Neuronal stem cell (in vitro differentiated cells): ENCODE data around the gene SPN.
"Not testable (repeated sequence)": the region's sequence is repeated elsewhere in the genome, so short reads cannot be mapped to it uniquely, and the experiment has no call there.

ENCODE experiments used
- DNase-seq: peaks from one replicate; pipeline ENCODE4 v3.0.0-alpha.2; 2013; ENCODE audit warnings: low spot score
- H2AFZ ChIP-seq: one replicate; pipeline ENCODE4 v1.6.1; 2013; ENCODE audit warnings: mild to moderate bottlenecking, low read length, inconsistent platforms
- H2AK5ac ChIP-seq: 2 replicates; pipeline ENCODE4 v1.6.1; 2013; ENCODE audit warnings: low read depth, mild to moderate bottlenecking, inconsistent platforms, low read length, moderate library complexity, mixed read lengths
- H2BK120ac ChIP-seq: 2 replicates; pipeline ENCODE4 v1.6.1; 2013; ENCODE audit warnings: low read depth, mild to moderate bottlenecking, inconsistent platforms, low read length, moderate library complexity, mixed read lengths
- H2BK12ac ChIP-seq: one replicate; pipeline ENCODE4 v1.6.1; 2013; ENCODE audit warnings: low read length, inconsistent platforms
- H2BK15ac ChIP-seq: 2 replicates; pipeline ENCODE4 v1.6.1; 2013; ENCODE audit warnings: mild to moderate bottlenecking, low read length, inconsistent platforms, mixed read lengths
- H2BK5ac ChIP-seq: one replicate; pipeline ENCODE4 v1.6.1; 2013; ENCODE audit warnings: inconsistent platforms, mild to moderate bottlenecking, low read length, moderate library complexity
- H3K14ac ChIP-seq: one replicate; pipeline ENCODE4 v1.6.1; 2013; ENCODE audit warnings: low read length, inconsistent platforms
- H3K18ac ChIP-seq: 2 replicates; pipeline ENCODE4 v1.6.1; 2013; ENCODE audit warnings: low read length, inconsistent platforms
- H3K23ac ChIP-seq: 2 replicates; pipeline ENCODE4 v1.6.1; 2013; ENCODE audit warnings: low read depth, mild to moderate bottlenecking, mixed read lengths, low read length, inconsistent platforms; ENCODE audit not compliant: poor library complexity
- H3K27ac ChIP-seq: replicated peaks from 3 replicates; pipeline ENCODE4 v1.5.1; 2013; ENCODE audit warnings: low read length, inconsistent platforms
- H3K27me3 ChIP-seq, 3 experiments: 2 replicates each; pipeline ENCODE4 v1.6.1; 2013; ENCODE audit warnings: low read length in 3 of 3, mild to moderate bottlenecking in 2 of 3, inconsistent platforms in 1 of 3, low read depth in 1 of 3, mixed read lengths in 1 of 3, moderate library complexity in 1 of 3; ENCODE audit not compliant: control insufficient read depth in 3 of 3, insufficient read depth in 3 of 3
- H3K36me3 ChIP-seq, 2 donors: replicated peaks in 1 of 2; 2 replicates each; pipeline ENCODE4 v1.6.1; 2013; ENCODE audit warnings: low read length in 2 of 2; ENCODE audit not compliant: control insufficient read depth in 2 of 2, insufficient read depth in 2 of 2
- H3K4ac ChIP-seq: 2 replicates; pipeline ENCODE4 v1.6.1; 2013; ENCODE audit warnings: inconsistent platforms, mild to moderate bottlenecking, low read length, moderate library complexity
- H3K4me1 ChIP-seq, 2 donors: 1 replicate in 1 of 2; 2 replicates in 1 of 2; pipeline ENCODE4 v1.6.1; 2013; ENCODE audit warnings: low read length in 2 of 2, low read depth in 1 of 2; ENCODE audit not compliant: control insufficient read depth in 2 of 2, insufficient read depth in 1 of 2
- H3K4me2 ChIP-seq: one replicate; pipeline ENCODE4 v1.6.1; 2013; ENCODE audit warnings: mild to moderate bottlenecking, low read length, inconsistent platforms; ENCODE audit not compliant: insufficient read depth, poor library complexity, severe bottlenecking
- H3K4me3 ChIP-seq, 2 donors: 2 replicates each; pipeline ENCODE4 v1.5.1; 2013; ENCODE audit warnings: low read length in 2 of 2, mild to moderate bottlenecking in 2 of 2, inconsistent platforms in 1 of 2, moderate library complexity in 1 of 2
- H3K79me1 ChIP-seq: one replicate; pipeline ENCODE4 v1.6.1; 2013; ENCODE audit warnings: low read depth, mild to moderate bottlenecking, inconsistent platforms, low read length, moderate library complexity
- H3K9ac ChIP-seq: one replicate; pipeline ENCODE4 v1.6.1; 2013; ENCODE audit warnings: mild to moderate bottlenecking, low read depth, low read length, inconsistent platforms; ENCODE audit not compliant: poor library complexity
- H3K9me3 ChIP-seq, 2 donors: replicated peaks in 1 of 2; 2 replicates each; pipeline versions ENCODE3 to v1.6.1; 2013; ENCODE audit warnings: low read length in 2 of 2, mild to moderate bottlenecking in 2 of 2, inconsistent platforms in 1 of 2, low read depth in 1 of 2, mixed read lengths in 1 of 2, moderate library complexity in 1 of 2; ENCODE audit not compliant: control insufficient read depth in 2 of 2, insufficient read depth in 1 of 2
- H4K8ac ChIP-seq: one replicate; pipeline ENCODE4 v1.6.1; 2013; ENCODE audit warnings: low read depth, mild to moderate bottlenecking, inconsistent platforms, low read length, moderate library complexity
- H4K91ac ChIP-seq: one replicate; pipeline ENCODE4 v1.6.1; 2013; ENCODE audit warnings: low read length, low read depth, mild to moderate bottlenecking, inconsistent platforms; ENCODE audit not compliant: poor library complexity
- WGBS, 2 donors: extraction: QIAGEN DNeasy Blood & Tissue Kit; methylation state at CpG; one replicate each; pipeline ENCODE4 v1.1.7; 2013; ENCODE audit warnings: missing lambda C conversion rate in 2 of 2, mixed read lengths in 1 of 2; ENCODE audit not compliant: insufficient read length in 2 of 2, insufficient replicate concordance in 1 of 2; ENCODE audit errors: extremely low coverage in 2 of 2; 5-methylcytosine and 5-hydroxymethylcytosine counted together

The SPN gene

DNA sequence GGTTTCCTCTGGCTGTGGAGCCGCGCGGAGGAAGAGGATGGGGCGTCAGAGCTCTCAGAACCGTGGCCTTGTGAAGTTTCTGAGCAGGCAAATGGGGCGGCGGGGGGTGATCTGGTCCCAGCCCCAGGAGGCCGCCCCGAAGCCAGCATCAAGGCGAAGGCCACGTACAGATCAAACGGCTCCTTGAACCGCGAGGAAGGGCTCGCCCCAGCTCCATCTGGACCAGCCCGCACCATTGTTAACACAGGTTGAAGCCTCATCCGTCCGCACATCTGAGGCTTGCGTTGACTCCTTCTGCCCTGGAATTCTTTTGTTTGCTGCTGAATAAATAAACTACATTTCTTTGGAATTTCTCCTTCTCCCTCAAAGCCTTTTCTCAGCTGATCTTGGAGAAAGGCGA, 31.4 kb upstream of the SPN start:
- not testable (repeated sequence) for H4K8ac ChIP-seq, H2BK5ac ChIP-seq, H3K9ac ChIP-seq, H3K4me3 ChIP-seq, H3K9me3 ChIP-seq, DNase-seq, H3K36me3 ChIP-seq, H3K27ac ChIP-seq, H3K27me3 ChIP-seq, H3K23ac ChIP-seq, H2BK15ac ChIP-seq, H4K91ac ChIP-seq, H2BK12ac ChIP-seq, H3K4me1 ChIP-seq, H2BK120ac ChIP-seq, H2AK5ac ChIP-seq, H3K4me2 ChIP-seq, H3K4ac ChIP-seq, H3K79me1 ChIP-seq, H3K14ac ChIP-seq
- Histone ChIP-seq H2AFZ (peak overlapping the region; percentile 29), H3K18ac (peak overlapping the region; percentile 83)
- no CpG with 5 or more reads among the region's 20 CpGs for WGBS, 2 donors

DNA sequence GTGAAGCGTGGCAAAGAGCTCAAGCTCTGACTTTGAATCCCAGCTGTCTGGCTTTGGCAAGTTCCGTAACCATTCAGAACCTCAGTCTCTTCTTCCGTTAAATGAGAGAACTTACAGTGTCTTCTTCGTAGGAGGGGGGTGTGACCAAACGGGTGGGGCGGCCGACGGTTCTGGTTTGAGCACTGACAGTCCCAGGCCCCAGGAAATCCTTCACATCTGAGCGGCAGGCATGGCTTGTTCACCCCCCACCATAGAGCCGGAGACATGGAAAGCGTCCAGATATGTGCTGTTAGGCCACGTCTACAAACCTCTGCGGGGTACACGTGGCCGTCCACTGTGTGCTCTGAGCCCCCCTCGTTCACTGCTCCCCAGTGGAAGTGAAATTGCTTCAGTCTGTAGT, 27.1 kb upstream of the SPN start:
- DNase-seq, H3K4me3 ChIP-seq, H3K27ac ChIP-seq, H2AFZ ChIP-seq, H4K8ac ChIP-seq, H3K23ac ChIP-seq, H2BK5ac ChIP-seq, H3K9me3 ChIP-seq, H2AK5ac ChIP-seq, H3K4me1 ChIP-seq, H3K36me3 ChIP-seq, H3K14ac ChIP-seq, H4K91ac ChIP-seq, H2BK15ac ChIP-seq, H2BK120ac ChIP-seq, H3K9ac ChIP-seq, H3K79me1 ChIP-seq, H3K18ac ChIP-seq, H3K27me3 ChIP-seq, H3K4me2 ChIP-seq, H2BK12ac ChIP-seq, H3K4ac ChIP-seq: not testable (repeated sequence)
- WGBS, 2 donors = no CpG with 5 or more reads among the region's 16 CpGs

DNA sequence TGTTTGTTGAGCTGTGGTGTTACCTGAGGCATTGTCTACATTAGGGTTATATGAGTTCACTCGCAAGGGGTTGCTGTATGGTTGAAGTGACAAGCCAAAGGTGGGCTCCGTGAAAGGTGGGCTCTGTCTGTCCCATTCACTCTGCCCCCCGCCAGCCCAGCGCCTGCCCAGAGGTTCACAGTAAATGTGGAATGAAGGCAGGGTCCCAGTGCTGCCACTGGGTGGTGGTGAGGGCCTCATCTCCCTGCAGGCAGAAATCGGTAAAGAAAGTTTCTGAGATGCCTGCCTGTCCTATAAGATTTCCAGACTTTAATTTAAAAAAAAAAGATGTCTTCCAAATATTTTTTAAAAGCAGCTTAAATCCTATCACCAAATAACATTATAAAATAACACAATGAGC, 26.7 kb upstream of the SPN start:
- not testable (repeated sequence) for DNase-seq, H2BK15ac ChIP-seq, H3K9ac ChIP-seq, H2BK120ac ChIP-seq, H2BK12ac ChIP-seq, H3K9me3 ChIP-seq, H3K79me1 ChIP-seq, H3K4me3 ChIP-seq, H3K18ac ChIP-seq, H4K91ac ChIP-seq, H3K23ac ChIP-seq, H3K36me3 ChIP-seq, H3K4me2 ChIP-seq, H2AK5ac ChIP-seq, H4K8ac ChIP-seq, H3K27ac ChIP-seq, H3K27me3 ChIP-seq, H2BK5ac ChIP-seq, H3K4ac ChIP-seq, H2AFZ ChIP-seq, H3K4me1 ChIP-seq, H3K14ac ChIP-seq
- no CpG with 5 or more reads among the region's 5 CpGs for WGBS, 2 donors

DNA sequence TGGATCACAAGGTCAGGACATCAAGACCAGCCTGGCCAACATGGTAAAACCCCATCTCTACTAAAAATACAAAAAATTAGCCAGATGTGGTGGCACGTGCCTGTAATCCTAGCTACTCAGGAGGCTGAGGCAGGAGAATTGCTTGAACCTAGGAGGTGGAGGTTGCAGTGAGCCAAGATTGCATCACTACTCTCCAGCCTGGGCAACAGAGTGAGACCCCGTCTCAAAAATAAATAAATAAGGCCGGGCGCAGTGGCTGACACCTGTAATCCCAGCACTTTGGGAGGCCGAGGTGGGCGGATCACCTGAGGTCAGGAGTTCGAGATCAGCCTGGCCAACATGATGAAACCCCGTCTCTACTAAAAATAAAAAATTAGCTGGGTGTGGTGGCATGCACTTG, 24.3 kb upstream of the SPN start:
- H2AK5ac ChIP-seq, H2BK12ac ChIP-seq, H3K27me3 ChIP-seq, H3K4me3 ChIP-seq, H4K8ac ChIP-seq, H3K79me1 ChIP-seq, H3K18ac ChIP-seq, H3K9ac ChIP-seq, H2BK5ac ChIP-seq, DNase-seq, H4K91ac ChIP-seq, H2AFZ ChIP-seq, H3K14ac ChIP-seq, H3K9me3 ChIP-seq, H3K4me2 ChIP-seq, H2BK120ac ChIP-seq, H2BK15ac ChIP-seq, H3K36me3 ChIP-seq, H3K4ac ChIP-seq, H3K27ac ChIP-seq, H3K4me1 ChIP-seq, H3K23ac ChIP-seq: not testable (repeated sequence)
- no CpG with 5 or more reads among the region's 8 CpGs for WGBS, 2 donors
